Hypothalamus (tissue), 51 donors: ENCODE measurements around the gene SF3B3.
A peak's percentile ranks its signal among the peaks of the same experiment; 100 is the strongest.

Experiments
- DNase-seq, 51 donors: peaks; one replicate each; lab custom pipeline; 2025; lab: John Stamatoyannopoulos, UW

SF3B3 gene

DNA sequence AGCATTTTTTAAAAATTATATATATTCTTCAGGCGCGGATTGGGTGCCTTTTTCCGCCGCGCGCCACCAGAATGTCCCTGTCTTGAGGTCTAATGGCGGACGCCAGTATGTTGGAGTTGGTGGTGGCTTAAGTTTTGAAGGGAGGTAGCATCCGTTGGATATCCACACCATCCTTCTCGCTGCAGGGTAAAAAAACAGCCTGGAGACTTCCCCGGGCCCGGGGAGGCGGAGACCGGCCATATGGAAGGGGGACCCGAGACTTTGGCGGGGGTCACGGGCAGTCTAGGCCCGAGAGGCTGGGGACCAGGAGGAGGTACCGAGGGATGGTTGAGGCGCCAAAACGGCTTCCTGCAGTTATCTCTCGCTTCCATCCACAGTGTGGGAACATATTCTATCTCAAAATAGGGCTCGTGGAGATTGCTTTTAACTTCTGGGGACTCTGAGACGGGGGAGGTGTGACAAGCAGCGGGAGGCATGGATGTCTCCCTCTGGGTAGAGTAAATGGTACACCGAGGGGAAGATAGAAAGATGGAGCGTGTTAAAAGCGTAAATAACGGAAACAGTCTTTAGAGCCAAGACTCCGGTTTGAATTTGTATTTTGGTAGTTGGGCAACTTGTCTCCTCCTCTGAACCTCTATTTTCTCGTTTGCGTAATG is at the start of gene SF3B3:
SF3B3 (plus strand) TSS at position 74 of the 656 bp plus-strand sequence. CDS start 2,841 bp downstream, outside the sequence.
- peak in 50 of 51 donors; percentile 15 to 95 (median 66) for DNase-seq

- DNase-seq: no peak
Measured at GRCh38 chr16:70474320-70475053, 49.1 kb upstream of the SF3B3 start.

DNA sequence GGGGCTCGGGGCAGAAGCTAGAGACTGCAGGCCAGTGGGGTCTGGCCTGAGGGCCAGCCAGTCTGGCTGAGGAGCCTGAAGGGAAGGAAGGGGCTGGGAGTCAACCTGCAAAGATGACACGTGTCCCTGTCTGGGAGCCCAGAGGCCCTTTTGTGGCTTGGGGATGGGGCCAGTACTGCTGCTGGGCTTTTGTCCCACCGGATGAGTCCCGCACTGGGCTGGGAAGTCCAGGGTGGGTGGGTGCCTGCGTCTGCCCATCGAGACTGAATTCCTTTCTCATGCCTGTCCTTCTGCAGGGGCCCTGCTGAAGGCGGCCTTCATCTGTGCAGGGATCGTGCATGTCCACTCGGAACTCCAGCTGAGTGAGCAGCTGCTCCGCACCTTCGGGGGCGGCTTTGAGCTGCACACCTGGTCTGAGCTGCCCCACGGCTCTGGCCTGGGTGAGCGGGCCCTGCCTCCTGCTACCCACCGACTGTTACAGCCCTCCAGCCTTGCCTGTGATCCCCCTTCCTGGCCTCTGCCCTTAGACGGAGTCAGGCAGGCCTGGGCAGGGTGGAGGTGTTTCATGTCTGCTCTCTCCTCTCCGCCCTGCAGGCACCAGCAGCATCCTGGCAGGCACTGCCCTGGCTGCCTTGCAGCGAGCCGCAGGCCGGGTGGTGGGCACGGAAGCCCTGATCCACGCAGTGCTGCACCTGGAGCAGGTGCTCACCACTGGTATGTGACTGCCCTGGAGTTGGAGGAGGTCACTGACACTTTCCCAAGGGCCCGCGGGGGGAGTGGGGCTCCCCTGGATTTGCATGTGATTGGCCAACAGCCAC is 48.4 kb upstream of the SF3B3 start:
- no peak for DNase-seq

DNA sequence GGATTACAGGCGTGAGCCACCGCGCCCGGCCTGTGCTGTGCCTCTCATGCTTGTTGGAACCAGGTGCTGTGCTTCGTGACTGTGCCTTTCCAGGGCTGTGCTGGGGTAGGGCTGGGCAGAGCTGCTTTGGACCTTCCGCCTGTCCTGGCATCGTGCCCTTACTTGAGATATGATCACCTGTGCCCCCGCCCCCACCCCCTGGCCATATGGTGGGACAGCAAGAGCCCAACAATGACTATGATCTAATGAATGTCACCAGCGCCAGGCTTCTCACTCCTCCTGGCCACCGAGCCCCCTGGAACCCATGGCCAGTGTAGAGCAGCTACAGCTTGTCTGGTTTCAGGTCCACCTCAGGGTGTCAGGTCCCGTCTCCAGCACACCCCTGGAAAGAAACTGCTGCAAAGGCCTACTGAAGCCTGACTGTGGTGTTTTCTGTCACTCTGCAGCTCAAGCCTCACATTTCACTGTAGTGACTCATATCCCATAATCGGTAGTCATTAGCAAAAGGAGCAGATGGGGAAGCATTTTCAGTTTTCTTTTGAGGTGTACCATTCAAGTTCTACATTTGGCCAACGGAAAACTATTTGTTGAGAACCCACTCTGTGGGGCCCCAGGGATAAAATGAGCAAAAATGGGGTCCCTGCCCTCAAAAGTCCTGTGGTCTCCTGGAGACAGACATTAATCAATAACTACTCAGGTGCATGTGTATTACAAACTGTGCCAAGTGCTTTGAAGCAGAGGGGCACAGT is 47.2 kb upstream of the SF3B3 start:
- DNase-seq: no peak

DNA sequence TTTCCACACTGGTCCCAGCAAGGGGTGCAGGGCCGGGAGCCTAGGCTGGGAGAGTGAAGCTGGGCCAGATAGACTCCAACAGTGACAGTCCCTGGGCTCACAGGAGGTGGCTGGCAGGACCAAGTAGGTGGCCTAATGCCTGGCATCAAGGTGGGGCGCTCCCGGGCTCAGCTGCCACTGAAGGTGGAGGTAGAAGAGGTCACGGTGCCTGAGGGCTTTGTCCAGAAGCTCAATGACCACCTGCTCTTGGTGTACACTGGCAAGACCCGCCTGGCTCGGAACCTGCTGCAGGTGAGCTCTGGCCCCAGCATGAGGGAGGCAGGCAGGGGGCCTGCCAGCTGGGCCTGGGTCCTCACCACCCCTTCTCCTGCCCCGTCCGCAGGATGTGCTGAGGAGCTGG is 45.4 kb upstream of the SF3B3 start:
- no peak for DNase-seq

DNA sequence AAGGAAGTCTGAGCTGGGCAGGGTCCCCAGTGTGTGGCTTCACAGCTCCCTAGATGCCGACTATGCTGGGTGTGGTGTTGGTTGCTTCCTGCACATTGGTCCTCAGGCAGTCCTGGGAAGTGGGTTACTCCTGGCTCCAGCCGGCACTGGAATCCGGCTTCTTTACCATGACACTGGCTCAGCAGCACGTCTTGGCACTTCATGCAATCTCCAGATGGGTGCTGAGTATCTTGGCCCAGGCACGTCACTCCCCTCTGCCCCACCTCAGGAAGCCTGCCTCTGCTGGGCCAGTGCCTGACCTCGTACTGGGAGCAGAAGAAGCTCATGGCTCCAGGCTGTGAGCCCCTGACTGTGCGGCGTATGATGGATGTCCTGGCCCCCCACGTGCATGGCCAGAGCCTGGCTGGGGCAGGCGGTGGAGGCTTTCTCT is 44.7 kb upstream of the SF3B3 start:
- no peak for DNase-seq

DNA sequence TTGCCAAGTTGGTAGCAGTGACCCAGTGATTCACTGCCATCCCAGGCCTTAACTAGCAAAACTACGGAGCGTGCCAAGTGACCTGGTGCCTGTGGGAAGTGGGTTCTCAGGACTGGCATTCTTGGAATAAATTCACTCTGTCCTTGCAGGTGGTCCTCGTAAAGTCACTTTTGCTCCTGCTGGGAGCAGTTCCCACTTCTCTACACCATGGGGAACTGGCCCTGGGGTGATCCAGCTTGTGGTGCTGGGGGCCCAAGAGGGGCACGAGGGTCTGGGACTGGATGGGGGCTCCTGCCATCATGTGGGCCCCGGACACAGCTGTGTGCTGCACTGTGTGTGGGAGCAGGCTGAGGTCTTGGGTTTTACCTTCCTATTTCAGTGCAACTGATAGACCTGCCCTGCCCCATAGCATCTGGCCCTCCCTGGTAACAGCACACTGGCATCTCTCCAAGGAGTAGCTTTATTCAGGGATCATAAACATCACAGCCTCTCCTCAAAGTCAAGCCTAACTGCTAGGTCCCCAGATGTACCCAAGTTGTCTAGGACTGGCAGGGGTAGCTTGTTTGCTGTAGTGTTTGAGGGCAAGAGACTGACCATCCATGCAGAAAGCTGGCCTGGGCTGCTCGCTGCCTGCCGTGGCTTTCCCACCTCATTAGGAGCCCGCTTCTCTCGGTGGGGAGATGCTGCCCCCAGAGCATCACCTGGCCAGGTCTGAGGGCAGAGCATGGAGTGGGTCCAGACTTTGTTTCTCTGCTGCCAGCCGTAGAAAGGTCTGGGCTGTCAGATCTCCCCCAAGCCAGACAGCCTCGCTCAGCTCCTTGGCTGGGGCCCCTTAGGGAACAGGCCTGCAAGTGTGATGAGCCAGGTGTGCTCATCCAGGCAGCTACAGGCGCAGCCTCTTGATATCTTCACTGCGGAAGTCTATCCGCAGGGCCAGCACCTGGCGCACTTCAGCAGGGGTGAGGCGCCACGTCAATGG is 43.2 kb upstream of the SF3B3 start:
- DNase-seq: no peak

DNA sequence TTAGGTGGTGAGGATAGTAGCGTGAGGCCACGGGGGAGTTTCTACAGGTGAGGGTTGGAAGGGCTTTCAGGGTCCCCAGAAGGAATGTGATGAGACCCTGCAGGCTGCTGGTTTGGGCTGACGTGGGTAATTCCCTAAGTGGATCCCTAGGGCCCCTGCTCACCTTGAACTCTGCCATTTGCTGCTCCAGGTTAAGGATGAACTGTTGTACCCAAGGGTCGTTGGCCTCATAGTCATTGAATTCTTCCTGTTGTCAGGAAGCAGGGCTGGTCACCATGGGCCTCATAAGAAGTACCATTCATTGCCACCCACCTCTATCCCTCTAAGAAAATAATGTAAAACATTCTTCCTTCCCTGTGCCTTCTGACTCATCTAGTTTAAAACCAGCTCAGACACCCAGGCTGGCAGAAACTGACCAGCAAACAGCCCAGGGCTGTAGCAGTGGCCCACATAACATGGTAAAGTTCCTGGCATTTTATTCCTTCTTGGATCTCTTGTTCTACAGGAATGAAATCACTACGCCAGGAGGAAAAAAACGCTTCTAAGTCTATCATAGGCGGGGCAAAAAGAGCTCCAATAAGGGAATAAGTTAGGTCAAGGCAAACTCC is 41.6 kb upstream of the SF3B3 start:
- DNase-seq: peak in 1 of 51 donors; percentile 17

DNA sequence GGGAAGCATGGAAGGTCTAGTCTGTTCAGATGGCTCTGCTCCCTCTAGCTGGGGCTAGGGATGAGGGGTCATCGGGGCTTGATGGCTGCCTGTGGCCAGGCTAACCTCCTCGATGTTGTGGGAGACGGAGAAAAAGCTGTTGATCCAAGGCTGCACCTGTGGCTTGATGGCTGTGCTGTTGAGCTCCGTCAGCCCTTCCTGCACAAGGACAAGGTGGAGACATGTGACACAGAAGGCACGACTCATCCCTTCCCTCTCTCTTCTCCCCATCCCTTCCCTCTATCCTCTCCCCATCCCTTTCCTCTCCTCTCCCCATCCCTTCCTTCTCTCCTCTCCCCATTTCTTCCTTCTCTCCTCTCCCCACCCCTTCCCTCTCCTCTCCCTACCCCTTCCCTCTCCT is 41.0 kb upstream of the SF3B3 start:
- DNase-seq: no peak

GRCh38 chr16:70483426-70483825 is 40.2 kb upstream of the SF3B3 start:
- no peak for DNase-seq

DNA sequence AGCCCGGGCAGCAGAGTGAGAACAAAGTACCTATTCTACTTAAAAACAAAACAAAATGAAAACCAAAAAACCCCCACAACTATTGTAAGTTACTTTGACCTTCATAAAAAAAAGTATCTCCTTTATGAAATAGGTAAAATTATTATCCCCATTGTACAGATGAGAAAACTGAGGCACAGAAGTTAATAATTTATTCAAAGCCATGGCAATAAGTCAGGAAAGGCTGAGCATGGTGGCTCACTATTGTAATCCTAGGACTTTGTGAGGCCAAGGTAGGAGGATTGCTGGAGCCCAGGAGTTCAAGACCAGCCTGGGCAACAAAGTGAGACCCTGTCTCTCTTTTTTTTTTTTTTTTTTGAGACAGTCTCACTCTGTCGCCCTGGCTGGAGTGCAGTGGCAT is 38.7 kb upstream of the SF3B3 start:
- DNase-seq: no peak

GRCh38 chr16:70490261-70490660 is 33.4 kb upstream of the SF3B3 start:
- DNase-seq: peak in 2 of 51 donors; percentile 7 to 57

GRCh38 chr16:70493802-70494201 is 29.8 kb upstream of the SF3B3 start:
- DNase-seq: no peak

GRCh38 chr16:70494202-70494770 is 29.3 kb upstream of the SF3B3 start:
- DNase-seq: no peak

DNA sequence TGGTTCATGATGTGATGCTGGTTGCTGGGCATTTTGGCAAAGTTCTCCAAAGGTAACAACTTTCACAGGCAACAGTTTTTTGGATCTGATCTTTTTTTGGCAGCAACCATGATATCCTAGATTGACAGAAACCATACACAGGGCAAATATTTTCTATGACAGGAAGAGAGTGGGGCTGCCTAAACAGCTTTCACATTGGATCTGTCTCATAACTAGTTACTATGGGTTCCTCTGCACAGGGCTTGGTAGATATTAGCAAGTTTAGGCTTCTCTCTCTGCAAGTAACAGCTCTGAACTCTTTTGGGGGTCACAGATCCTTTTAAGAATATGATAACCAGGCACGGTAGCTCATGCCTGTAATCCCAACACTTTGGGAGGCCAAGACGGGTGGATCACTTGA is 28.8 kb upstream of the SF3B3 start:
- no peak for DNase-seq

DNA sequence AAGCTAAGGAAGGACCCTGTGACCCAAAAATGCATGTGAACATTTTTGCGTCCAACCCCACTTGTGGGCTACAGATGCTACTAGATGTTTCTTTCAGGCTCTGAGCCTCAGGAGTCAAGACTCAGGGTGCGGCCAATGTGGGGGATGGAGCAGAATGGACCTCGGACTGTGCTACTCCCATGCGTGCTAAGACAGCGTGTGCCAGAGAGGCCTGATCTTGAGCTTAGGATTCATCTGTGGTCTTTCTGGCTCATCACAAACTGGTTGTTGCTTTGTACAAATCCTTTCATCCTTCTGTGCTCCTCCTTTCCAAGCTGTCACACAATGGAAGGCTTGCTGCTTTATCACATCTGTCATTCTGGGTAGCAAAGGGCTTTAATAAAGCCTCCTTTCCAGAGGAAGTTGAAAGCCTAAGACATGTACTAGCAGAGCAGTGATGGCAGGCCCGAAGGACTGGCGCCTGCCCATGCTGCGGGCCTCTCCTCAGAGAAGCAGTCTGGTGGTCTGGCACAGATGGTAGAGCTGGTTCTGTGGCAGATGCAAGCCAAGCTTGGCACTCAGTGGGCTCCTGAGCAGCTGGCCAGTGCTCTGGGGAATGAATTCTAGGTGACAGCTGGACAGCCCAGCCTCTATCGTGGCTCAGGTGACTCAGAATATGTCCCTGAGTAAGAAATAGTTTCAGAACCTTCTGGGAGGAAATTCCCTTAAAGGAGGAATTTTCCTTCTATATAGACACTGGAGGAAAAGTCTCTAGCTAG is 28.0 kb upstream of the SF3B3 start:
- no peak for DNase-seq

GRCh38 chr16:70496513-70496912 is 27.1 kb upstream of the SF3B3 start:
- DNase-seq: no peak

- DNase-seq: no peak
Measured at GRCh38 chr16:70508752-70509151, 14.9 kb upstream of the SF3B3 start.
